GM19240 (cell line): ENCODE measurements around the gene NEU2.
"Not testable (repeated sequence)": the region's sequence is repeated elsewhere in the genome, so short reads cannot be mapped to it uniquely, and the experiment has no call there.

Experiments used
- DNase-seq: peaks from one replicate; pipeline ENCODE4 v3.0.0; 2011; ENCODE audit warnings: low spot score; ENCODE audit not compliant: insufficient read length

NEU2 gene

DNA sequence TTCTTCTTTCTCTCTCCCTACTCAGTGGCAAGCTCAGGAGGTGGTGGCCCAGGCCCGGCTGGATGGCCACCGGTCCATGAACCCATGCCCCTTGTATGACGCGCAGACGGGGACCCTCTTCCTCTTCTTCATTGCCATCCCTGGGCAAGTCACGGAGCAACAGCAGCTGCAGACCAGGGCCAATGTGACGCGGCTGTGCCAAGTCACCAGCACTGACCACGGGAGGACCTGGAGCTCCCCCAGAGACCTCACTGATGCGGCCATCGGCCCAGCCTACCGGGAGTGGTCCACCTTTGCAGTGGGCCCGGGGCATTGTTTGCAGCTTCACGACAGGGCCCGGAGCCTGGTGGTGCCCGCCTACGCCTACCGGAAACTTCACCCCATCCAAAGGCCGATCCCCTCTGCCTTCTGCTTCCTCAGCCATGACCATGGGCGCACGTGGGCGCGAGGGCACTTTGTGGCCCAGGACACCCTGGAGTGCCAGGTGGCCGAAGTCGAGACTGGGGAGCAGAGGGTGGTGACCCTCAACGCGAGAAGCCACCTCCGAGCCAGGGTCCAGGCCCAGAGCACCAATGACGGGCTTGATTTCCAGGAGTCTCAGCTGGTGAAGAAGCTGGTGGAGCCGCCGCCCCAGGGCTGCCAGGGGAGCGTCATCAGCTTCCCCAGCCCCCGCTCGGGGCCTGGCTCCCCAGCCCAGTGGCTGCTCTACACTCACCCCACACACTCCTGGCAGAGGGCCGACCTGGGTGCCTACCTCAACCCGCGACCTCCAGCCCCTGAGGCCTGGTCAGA lies 1.8 kb downstream of the NEU2 start:
- no peak for DNase-seq

GRCh38 chr2:233035426-233036161 lies 3.1 kb downstream of the NEU2 start:
- DNase-seq: no peak

- no peak for DNase-seq
These were observed 3.8 kb downstream of the NEU2 start for GRCh38 chr2:233036162-233036838.

DNA sequence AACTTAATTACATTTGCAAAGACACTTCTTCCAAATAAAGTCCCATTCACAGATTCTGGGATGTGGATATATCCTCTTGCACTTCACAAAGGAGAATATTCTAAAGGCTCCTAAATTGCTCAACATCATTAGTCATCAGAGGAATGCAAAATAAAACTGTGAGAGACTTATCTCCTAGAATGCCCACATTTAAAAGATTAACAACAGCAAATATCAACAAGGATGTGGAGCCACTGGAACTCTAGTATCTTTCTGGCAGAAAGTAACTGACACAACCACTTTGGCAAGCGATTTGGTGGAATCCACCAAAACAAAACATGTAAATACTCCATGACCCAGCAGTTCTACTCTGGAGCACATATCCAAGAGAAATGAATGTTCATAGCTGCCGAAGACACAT lies 4.6 kb downstream of the NEU2 start:
- no peak for DNase-seq

GRCh38 chr2:233039212-233039845 lies 6.9 kb downstream of the NEU2 start:
- no peak for DNase-seq

- DNase-seq: no peak
These were observed 7.5 kb downstream of the NEU2 start for GRCh38 chr2:233039846-233040530.

- DNase-seq: no peak
These were observed 8.1 kb downstream of the NEU2 start for GRCh38 chr2:233040571-233040970.

DNA sequence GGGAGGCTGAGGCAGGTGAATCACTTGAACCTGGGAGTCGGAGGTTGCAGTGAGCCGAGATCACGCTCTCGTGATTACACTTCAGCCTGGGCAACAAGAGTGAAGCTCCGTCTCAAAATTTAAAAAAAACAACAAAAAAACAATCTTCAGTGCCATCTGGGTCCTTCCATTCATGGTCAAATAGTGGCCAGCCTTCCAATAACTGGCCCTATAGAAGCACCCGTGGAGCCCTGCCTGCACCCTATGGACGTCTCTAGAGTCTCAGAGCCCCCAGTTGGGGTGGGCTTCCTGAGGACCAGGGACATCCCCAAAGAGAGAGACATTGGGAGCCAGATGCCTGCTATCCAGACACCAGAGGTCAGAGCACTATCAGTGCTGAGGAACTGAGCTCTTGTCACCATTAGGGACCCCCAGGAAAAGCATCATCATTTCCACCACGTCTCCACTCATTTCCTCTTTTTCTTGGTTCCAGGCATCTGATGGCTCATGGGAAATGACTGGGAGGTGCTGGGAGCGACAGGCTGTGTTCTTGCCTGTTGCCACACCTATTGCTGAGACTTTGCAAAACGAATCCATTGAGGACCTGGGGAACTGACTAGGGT lies 9.4 kb downstream of the NEU2 start:
- no peak for DNase-seq

DNA sequence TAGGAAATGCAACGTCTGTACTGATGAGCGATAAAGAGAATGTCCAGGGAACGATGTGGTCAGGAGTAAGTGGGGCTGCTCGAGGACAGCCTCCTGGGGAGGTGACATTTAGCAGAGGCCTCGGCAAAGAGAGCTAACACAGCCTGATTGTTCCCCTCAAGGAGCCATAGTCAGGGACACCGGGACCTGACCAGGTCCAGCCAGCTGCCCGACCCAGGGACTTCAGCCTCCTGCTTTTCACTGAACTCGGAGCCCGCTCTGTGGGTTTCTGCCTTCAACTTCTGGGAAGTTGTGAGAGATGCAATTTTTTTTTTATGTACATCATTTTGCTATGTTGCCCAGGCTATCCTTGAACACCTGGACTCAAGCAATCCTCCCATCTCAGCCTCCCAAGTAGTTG lies 10.1 kb downstream of the NEU2 start:
- no peak for DNase-seq

GRCh38 chr2:233044974-233045605 lies 12.6 kb downstream of the NEU2 start:
- no peak for DNase-seq

- DNase-seq: no peak
These were observed 14.7 kb downstream of the NEU2 start for GRCh38 chr2:233047206-233047605.

GRCh38 chr2:233047667-233048066 lies 15.2 kb downstream of the NEU2 start:
- DNase-seq: no peak

DNA sequence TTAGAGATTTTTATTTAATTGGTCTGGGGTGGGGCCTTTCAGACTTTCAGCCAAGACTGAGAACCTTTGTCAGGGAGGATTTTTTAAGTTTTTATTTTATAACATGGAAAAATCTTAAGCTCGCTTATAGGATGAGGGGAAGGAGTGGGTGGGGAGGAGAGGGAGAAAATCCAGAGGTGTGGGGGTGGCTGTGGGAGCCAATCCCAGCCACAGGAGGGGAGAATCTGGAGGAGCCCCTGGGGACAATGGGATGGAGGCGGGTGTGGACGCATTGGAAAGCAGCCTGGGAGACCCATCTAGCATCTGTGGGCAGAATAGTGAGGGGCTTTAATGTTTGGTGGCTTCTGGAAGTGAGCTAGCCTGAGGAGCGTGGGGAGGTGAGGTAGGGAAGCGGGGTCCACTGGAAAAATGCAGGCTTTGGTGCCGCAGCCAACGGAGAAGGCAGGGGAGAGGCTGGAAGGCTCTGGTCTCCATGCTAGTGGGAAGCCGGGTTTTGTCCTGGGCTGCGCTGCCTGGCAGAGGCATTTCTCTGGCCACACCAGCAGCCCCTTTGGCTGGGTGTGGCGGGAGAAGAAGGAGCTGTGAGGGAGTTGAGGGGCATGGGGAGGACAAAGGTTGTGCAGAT lies 16.2 kb downstream of the NEU2 start:
- no peak for DNase-seq

DNA sequence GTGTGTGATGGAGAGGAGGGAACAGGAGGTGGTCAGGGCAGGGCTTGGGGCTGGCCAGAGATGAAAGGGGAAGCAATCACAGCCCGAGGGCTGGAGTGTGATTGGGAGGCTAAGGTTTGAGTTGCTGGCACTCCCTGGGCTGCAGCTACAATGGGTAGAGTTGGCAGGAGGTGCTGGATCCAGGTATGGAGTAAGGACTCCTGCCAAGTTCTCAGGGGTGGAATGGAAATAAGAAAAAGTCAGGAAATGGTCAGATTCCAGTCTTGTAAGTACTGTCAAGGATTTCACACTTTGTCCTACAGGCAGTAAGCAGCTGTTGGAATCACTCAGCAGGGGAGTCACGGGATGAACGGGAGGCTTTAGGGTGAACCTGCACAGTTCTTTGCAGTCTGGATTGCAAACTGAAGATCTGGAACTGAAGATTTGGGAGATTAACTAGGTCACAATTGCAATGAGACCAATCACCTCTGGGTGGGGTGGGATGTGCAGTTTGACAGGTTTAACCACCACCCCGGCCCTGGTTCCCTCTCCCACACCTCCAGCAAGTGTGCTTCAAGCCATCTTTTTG lies 16.8 kb downstream of the NEU2 start:
- DNase-seq: no peak

- DNase-seq: no peak
These were observed 19.0 kb downstream of the NEU2 start for GRCh38 chr2:233051241-233052149.

GRCh38 chr2:233052517-233052916 lies 20.0 kb downstream of the NEU2 start:
- not testable (repeated sequence) for DNase-seq

- DNase-seq: peak; percentile 85
These were observed 21.7 kb downstream of the NEU2 start for GRCh38 chr2:233053928-233054784.

- no peak for DNase-seq
These were observed 22.9 kb downstream of the NEU2 start for GRCh38 chr2:233055362-233055761.
